ENCODE data around the gene KCMF1.

Gene KCMF1

DNA sequence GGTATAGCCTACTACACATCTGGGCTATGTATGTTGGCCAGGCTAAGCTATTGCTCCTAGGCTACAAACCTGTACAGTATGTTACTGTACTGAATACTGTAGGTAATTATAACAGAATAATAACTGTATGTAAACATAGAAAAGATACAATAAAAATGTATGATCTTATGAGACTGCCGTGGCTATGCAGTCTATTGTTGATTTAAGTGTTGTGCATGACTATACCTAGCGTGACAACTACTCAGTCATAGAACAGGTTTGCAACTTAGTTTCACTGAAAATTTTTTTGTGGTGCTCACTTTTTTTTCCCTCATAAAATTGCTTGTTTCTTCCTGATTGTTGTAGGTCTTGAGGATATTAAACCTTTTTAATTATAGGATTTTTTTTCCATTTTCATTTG, 25.9 kb downstream of the KCMF1 start:
- ChIA-PET CTCF (interaction anchor here (0.7 kb wide), 1 partner anchor 751 kb away, joined by 3 read pairs; no protein-coding TSS in a partner anchor), POLR2A (interaction anchor here (1.4 kb wide), 1 partner anchor 39 kb away, joined by 7 read pairs; no protein-coding TSS in a partner anchor)
- Histone ChIP-seq H3K27ac (ENCODE audit: extremely low read depth, low read depth, low read length) (no peak overlapping the region), H3K4me3 (ENCODE audit: low read depth, low read length) (no peak overlapping the region), H3K4me1 (ENCODE audit: control insufficient read depth, insufficient read depth, low read length) (peaks cover 11% of the 10 kb centered on the region; the same call in 1 of the 2 replicates), H3K9me3 (ENCODE audit: control insufficient read depth, insufficient read depth, low read depth, low read length) (no peaks in the 10 kb centered on the region), H3K36me3 (ENCODE audit: control insufficient read depth in 2 of 2, insufficient read depth in 1 of 2, low read length in 2 of 2) (no peaks in the 10 kb centered on the region; a peak in 1 of 3 replicates)
- TF ChIP-seq, protein P1, sequence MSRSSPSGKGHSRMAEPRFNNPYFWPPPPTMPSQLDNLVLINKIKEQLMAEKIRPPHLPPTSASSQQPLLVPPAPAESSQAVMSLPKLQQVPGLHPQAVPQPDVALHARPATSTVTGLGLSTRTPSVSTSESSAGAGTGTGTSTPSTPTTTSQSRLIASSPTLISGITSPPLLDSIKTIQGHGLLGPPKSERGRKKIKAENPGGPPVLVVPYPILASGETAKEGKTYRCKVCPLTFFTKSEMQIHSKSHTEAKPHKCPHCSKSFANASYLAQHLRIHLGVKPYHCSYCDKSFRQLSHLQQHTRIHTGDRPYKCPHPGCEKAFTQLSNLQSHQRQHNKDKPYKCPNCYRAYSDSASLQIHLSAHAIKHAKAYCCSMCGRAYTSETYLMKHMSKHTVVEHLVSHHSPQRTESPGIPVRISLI (tag by site-specific recombination; IDR thresholded peaks at IDR 0.05) = no peak
- TF ChIP-seq, protein P2, sequence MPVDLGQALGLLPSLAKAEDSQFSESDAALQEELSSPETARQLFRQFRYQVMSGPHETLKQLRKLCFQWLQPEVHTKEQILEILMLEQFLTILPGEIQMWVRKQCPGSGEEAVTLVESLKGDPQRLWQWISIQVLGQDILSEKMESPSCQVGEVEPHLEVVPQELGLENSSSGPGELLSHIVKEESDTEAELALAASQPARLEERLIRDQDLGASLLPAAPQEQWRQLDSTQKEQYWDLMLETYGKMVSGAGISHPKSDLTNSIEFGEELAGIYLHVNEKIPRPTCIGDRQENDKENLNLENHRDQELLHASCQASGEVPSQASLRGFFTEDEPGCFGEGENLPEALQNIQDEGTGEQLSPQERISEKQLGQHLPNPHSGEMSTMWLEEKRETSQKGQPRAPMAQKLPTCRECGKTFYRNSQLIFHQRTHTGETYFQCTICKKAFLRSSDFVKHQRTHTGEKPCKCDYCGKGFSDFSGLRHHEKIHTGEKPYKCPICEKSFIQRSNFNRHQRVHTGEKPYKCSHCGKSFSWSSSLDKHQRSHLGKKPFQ (tag by site-specific recombination; IDR thresholded peaks at IDR 0.05) = no peak
- no peak for TF ChIP-seq ZNF48 (tag by site-specific recombination; IDR thresholded peaks at IDR 0.05)
- no peak for TF ChIP-seq EGR2 (tag by site-specific recombination; IDR thresholded peaks at IDR 0.05; ENCODE audit: low read depth)
- no peak for TF ChIP-seq ZNF530 (tag by site-specific recombination; IDR thresholded peaks at IDR 0.05; ENCODE audit: low read depth)
- no peak for TF ChIP-seq ZNF223 (tag by site-specific recombination; IDR thresholded peaks at IDR 0.05)
- no peak for TF ChIP-seq ZNF623 (tag by site-specific recombination; IDR thresholded peaks at IDR 0.05)
- TF ChIP-seq, protein P3, sequence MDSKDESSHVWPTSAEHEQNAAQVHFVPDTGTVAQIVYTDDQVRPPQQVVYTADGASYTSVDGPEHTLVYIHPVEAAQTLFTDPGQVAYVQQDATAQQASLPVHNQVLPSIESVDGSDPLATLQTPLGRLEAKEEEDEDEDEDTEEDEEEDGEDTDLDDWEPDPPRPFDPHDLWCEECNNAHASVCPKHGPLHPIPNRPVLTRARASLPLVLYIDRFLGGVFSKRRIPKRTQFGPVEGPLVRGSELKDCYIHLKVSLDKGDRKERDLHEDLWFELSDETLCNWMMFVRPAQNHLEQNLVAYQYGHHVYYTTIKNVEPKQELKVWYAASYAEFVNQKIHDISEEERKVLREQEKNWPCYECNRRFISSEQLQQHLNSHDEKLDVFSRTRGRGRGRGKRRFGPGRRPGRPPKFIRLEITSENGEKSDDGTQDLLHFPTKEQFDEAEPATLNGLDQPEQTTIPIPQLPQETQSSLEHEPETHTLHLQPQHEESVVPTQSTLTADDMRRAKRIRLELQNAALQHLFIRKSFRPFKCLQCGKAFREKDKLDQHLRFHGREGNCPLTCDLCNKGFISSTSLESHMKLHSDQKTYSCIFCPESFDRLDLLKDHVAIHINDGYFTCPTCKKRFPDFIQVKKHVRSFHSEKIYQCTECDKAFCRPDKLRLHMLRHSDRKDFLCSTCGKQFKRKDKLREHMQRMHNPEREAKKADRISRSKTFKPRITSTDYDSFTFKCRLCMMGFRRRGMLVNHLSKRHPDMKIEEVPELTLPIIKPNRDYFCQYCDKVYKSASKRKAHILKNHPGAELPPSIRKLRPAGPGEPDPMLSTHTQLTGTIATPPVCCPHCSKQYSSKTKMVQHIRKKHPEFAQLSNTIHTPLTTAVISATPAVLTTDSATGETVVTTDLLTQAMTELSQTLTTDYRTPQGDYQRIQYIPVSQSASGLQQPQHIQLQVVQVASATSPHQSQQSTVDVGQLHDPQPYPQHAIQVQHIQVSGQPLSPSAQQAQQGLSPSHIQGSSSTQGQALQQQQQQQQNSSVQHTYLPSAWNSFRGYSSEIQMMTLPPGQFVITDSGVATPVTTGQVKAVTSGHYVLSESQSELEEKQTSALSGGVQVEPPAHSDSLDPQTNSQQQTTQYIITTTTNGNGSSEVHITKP (tag by site-specific recombination; IDR thresholded peaks at IDR 0.05) = no peak
- no peak for TF ChIP-seq ZNF423 (tag by site-specific recombination; IDR thresholded peaks at IDR 0.05)
- TF ChIP-seq SP2 (tag by site-specific recombination; IDR thresholded peaks at IDR 0.05) = no peak
- no peak for TF ChIP-seq ZNF138 (tag by site-specific recombination; IDR thresholded peaks at IDR 0.05; ENCODE audit: borderline replicate concordance)
- TF ChIP-seq SCRT2 (tag by site-specific recombination; IDR thresholded peaks at IDR 0.05) = no peak
- no peak for TF ChIP-seq ZNF311 (tag by site-specific recombination; IDR thresholded peaks at IDR 0.05; ENCODE audit: borderline replicate concordance)
- no peak for TF ChIP-seq ZNF548 (tag by site-specific recombination; IDR thresholded peaks at IDR 0.05)
- no peak for TF ChIP-seq SP3 (tag by site-specific recombination; IDR thresholded peaks at IDR 0.05)
- no peak for TF ChIP-seq ZNF677 (tag by site-specific recombination; IDR thresholded peaks at IDR 0.05)
- no peak for TF ChIP-seq ZNF529 (tag by site-specific recombination; IDR thresholded peaks at IDR 0.05; ENCODE audit: insufficient replicate concordance)

DNA sequence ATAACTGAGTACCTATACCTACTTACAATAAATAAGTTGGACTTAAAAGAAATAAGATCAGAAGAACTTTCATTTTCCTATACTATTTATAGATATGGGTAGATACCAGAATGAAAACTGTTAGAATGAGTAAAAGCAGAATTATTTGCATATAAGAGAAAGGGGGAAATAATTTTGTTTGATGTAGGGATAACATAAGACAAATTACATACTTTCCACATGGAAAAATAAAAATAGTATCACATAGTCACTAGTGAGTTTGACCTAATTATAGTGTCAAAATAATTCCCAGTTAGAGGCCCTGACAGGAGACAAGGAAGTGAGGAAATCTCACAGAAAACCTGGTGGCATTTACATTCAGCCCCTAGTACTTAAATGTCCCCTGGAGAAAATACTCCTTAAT, 28.6 kb downstream of the KCMF1 start:
- H3K4me1 ChIP-seq (ENCODE audit: control insufficient read depth, insufficient read depth, low read length) = peaks cover 10% of the 10 kb centered on the region; the same call in 1 of the 2 replicates
- POLR2A ChIA-PET = interaction anchor here (0.6 kb wide), 1 partner anchor 22 kb away, joined by 3 read pairs; no protein-coding TSS in a partner anchor
- H3K9me3 ChIP-seq (ENCODE audit: control insufficient read depth, insufficient read depth, low read depth, low read length) = no peaks in the 10 kb centered on the region
- peaks cover 0 to 3% of the 10 kb centered on the region in 2 experiments; a peak in 2 of 3 replicates for H3K36me3 ChIP-seq (ENCODE audit: control insufficient read depth in 2 of 2, insufficient read depth in 1 of 2, low read length in 2 of 2)
- CTCF ChIA-PET = interaction anchor here (4.7 kb wide), 1 partner anchor 74 kb away, joined by 20 read pairs; no protein-coding TSS in a partner anchor
- H3K4me3 ChIP-seq (ENCODE audit: low read depth, low read length) = no peak overlapping the region
- H3K27ac ChIP-seq (ENCODE audit: extremely low read depth, low read depth, low read length) = no peak overlapping the region
- TF ChIP-seq KLF7 (tag by site-specific recombination; IDR thresholded peaks at IDR 0.05; ENCODE audit: borderline replicate concordance) (no peak), ZNF214 (tag by site-specific recombination; IDR thresholded peaks at IDR 0.05; ENCODE audit: borderline replicate concordance) (no peak), ZNF514 (tag by site-specific recombination; IDR thresholded peaks at IDR 0.05) (no peak), SP2 (tag by site-specific recombination; IDR thresholded peaks at IDR 0.05) (no peak), ZNF121 (tag by site-specific recombination; IDR thresholded peaks at IDR 0.05) (no peak), ZNF548 (tag by site-specific recombination; IDR thresholded peaks at IDR 0.05) (no peak), ZNF777 (tag by site-specific recombination; IDR thresholded peaks at IDR 0.05; ENCODE audit: borderline replicate concordance) (no peak), ZNF792 (tag by site-specific recombination; IDR thresholded peaks at IDR 0.05) (no peak), ZNF654 (tag by site-specific recombination; IDR thresholded peaks at IDR 0.05; ENCODE audit: low read depth) (no peak)
- TF ChIP-seq, protein P4, sequence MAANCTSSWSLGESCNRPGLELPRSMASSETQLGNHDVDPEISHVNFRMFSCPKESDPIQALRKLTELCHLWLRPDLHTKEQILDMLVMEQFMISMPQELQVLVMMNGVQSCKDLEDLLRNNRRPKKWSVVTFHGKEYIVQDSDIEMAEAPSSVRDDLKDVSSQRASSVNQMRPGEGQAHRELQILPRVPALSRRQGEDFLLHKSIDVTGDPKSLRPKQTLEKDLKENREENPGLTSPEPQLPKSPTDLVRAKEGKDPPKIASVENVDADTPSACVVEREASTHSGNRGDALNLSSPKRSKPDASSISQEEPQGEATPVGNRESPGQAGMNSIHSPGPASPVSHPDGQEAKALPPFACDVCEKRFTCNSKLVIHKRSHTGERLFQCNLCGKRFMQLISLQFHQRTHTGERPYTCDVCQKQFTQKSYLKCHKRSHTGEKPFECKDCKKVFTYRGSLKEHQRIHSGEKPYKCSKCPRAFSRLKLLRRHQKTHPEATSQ (tag by site-specific recombination; IDR thresholded peaks at IDR 0.05) = no peak
- TF ChIP-seq, protein P5, sequence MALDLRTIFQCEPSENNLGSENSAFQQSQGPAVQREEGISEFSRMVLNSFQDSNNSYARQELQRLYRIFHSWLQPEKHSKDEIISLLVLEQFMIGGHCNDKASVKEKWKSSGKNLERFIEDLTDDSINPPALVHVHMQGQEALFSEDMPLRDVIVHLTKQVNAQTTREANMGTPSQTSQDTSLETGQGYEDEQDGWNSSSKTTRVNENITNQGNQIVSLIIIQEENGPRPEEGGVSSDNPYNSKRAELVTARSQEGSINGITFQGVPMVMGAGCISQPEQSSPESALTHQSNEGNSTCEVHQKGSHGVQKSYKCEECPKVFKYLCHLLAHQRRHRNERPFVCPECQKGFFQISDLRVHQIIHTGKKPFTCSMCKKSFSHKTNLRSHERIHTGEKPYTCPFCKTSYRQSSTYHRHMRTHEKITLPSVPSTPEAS (tag by site-specific recombination; IDR thresholded peaks at IDR 0.05) = no peak
